ENCODE results near the gene FLT1.

FLT1 gene

DNA sequence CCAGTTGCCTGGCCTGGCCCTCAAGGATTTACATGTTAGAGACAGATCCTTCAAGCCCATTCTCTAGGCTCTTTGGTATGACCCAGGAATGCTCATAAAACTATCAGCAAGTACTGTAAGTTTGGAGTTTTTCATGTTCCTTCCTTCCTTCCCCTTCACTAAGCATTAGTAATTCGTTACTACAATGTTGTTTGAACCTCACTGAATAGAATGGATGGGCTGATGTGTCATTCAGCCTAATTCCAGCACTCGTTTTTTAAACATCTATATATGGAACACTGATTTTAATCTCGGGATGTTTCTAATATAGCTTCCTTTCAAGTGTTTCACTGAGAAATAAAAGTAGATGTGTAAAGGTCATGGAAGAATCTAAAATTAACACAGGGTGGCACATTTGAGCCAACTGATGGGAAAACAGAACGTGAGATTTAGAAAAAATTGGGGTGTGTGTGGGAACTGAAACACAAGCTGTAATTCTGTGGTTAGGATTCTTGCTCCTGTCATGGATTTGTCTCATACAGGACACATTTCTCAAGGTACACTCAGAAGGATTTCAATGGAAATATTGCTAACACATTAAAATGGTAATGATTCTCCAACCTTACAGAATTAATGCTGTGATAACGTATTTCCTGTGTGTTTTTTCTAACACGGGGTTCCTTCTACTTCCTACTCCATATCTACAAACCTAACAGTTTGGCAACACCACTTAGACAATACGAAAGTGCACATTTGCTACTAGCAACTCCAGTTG lies 93.4 kb downstream of the FLT1 start:
- TF ChIP-seq, protein P1, sequence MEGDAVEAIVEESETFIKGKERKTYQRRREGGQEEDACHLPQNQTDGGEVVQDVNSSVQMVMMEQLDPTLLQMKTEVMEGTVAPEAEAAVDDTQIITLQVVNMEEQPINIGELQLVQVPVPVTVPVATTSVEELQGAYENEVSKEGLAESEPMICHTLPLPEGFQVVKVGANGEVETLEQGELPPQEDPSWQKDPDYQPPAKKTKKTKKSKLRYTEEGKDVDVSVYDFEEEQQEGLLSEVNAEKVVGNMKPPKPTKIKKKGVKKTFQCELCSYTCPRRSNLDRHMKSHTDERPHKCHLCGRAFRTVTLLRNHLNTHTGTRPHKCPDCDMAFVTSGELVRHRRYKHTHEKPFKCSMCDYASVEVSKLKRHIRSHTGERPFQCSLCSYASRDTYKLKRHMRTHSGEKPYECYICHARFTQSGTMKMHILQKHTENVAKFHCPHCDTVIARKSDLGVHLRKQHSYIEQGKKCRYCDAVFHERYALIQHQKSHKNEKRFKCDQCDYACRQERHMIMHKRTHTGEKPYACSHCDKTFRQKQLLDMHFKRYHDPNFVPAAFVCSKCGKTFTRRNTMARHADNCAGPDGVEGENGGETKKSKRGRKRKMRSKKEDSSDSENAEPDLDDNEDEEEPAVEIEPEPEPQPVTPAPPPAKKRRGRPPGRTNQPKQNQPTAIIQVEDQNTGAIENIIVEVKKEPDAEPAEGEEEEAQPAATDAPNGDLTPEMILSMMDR (IDR thresholded peaks at IDR 0.05; ENCODE audit: control insufficient read depth, insufficient read depth, low read depth, low read length, missing control alignments) = no peak
- DNase-seq (ENCODE audit: low read depth) = peak; percentile 86
- H3K4me3 ChIP-seq (ENCODE audit: control insufficient read depth, low read depth, low read length) = no peak overlapping the region

DNA sequence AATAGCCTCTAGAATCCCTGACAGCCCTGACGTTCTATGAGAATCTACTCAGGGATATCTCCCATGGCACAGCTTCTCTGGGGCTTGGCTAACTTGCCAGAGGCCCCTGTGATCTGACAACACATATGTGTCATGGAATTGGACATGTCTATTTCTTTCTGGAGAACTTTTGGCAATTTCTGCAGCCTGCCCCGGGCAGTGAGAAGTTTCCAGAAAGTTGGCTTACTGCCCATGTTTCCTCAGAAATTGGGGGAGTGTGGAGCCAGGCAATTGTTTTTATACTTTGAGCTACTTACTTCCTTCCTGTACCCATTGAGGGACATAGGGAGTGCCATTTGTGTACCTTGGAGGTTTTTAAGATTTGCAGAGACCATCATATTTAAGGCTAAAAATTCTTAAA lies 98.9 kb downstream of the FLT1 start:
- DNase-seq (ENCODE audit: low read depth) = no peak
- TF ChIP-seq, protein P1 (IDR thresholded peaks at IDR 0.05; ENCODE audit: control insufficient read depth, insufficient read depth, low read depth, low read length, missing control alignments) = no peak
- H3K4me3 ChIP-seq (ENCODE audit: control insufficient read depth, low read depth, low read length) = no peak overlapping the region

DNA sequence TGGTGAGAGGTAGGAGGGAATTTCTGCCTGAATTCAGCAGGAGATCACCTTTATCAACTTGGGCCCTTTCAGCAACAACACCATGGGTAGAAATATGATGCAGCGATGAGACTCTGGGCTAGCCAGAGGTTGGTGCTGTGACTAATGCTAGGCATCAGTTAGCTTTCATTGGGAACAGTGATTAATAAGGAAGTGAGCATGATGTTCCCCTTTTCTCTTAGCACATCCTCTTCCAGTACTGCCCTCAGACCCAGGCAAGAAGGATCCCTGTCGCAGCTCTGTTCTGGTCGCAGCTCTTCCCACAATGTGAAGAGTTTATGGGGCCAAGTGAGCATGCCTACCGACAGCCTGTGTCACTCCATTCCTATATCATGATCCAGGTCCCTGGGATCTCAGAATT lies 100.5 kb downstream of the FLT1 start:
- DNase-seq (ENCODE audit: low read depth) = no peak
- TF ChIP-seq, protein P1 (IDR thresholded peaks at IDR 0.05; ENCODE audit: control insufficient read depth, insufficient read depth, low read depth, low read length, missing control alignments) = no peak
- H3K4me3 ChIP-seq (ENCODE audit: control insufficient read depth, low read depth, low read length) = no peak overlapping the region

DNA sequence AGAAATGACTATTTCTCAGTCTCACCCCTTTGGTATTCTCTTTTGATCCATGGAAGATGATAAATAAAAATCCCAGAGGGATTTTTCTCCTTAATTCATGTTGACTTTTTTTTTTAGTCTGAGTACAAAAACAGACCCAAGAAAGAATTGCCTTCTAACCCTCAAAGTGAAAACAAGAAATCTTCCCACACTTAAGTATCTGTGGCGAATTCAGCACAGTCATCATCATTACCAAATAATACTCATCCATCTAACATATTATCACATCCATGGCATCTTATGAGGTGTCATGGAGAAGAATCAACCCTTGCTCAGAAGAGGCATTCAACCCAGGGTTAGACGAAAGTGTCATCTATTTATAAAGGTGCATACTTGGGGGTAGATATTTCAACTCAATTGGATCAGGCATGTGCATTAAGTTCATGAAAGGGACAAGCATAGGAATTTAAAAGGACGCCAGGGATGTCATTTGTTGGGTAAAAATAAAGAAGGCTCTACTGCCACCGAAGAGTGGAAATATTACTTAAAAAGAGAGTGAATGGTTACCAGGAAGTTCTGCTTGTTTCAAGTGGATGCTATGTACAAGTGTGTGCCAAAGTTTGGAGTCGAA lies 101.9 kb downstream of the FLT1 start:
- H3K4me3 ChIP-seq (ENCODE audit: control insufficient read depth, low read depth, low read length) = no peak overlapping the region
- no peak for DNase-seq (ENCODE audit: low read depth)

DNA sequence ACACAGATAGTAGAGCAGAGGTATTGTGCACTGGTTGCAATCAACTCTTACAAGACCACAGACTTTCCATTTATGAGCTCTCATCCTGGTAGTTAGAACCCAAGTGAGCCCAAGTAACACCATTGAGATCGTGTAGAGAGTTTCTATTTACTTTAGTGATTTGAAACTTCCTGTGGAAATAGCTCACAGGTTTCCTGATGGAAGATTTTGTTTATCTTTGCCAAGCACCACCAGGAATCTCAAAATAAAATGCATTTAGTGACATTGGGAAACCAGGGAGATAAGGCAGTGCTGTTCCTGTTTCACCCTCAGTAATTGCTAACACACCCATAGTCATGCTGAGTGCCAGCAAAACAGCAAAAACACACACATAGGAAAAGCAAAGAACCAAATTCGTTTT lies 102.5 kb downstream of the FLT1 start:
- TF ChIP-seq, protein P1 (IDR thresholded peaks at IDR 0.05; ENCODE audit: control insufficient read depth, insufficient read depth, low read depth, low read length, missing control alignments) = no peak
- no peak for DNase-seq (ENCODE audit: low read depth)
- no peak overlapping the region for H3K4me3 ChIP-seq (ENCODE audit: control insufficient read depth, low read depth, low read length)

More for the DNA sequence above, 101.9 kb downstream of the FLT1 start:
- TF ChIP-seq, protein P1 (IDR thresholded peaks at IDR 0.05; ENCODE audit: control insufficient read depth, insufficient read depth, low read depth, low read length, missing control alignments) = no peak

DNA sequence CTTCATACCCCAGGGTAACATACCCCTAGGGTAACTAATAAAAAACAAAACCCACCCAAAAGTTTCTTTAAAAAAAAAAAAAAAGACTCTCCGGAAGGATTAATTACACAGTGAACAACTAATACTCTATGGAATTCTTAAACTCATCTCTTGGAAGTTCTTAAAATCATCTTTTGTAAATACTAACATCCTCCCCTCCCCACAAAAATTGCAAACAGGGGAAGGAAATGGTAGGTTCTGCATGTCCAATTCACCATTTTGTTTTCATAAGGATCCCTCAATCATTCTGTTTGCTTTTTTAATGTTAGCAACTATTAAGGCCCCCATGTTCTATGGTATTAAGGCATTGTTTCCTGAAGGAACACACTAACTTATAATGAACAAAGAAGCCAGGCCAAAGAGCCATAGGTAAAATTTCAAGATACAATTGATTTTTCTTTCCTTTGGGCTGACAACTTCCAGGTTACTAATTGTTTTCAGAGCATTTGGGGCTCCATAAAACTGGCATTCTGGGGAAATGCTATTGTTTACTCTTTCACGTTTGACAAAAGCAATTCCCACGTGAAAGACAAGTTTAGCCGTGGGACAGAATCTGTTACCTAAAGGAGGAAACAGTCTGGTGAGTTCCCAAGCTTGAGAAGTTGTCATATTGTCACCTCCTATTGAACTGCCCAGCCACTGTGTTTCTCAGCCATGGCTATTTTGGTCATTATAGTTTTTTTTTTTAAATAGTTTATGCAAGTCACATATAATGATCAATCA lies 107.0 kb downstream of the FLT1 start:
- DNase-seq (ENCODE audit: low read depth) = no peak
- no peak overlapping the region for H3K4me3 ChIP-seq (ENCODE audit: control insufficient read depth, low read depth, low read length)
- TF ChIP-seq, protein P1 (IDR thresholded peaks at IDR 0.05; ENCODE audit: control insufficient read depth, insufficient read depth, low read depth, low read length, missing control alignments) = no peak

Measured in AG09309 (cell line).